GM19193 (cell line): ENCODE data around the gene UPF1.

Experiments
- POLR2A ChIP-seq: IDR thresholded peaks from 4 replicates; pipeline ENCODE4 v1.6.1; 2011; ENCODE audit not compliant: insufficient read depth, insufficient read length; ENCODE audit errors: extremely low read depth

UPF1 gene

DNA sequence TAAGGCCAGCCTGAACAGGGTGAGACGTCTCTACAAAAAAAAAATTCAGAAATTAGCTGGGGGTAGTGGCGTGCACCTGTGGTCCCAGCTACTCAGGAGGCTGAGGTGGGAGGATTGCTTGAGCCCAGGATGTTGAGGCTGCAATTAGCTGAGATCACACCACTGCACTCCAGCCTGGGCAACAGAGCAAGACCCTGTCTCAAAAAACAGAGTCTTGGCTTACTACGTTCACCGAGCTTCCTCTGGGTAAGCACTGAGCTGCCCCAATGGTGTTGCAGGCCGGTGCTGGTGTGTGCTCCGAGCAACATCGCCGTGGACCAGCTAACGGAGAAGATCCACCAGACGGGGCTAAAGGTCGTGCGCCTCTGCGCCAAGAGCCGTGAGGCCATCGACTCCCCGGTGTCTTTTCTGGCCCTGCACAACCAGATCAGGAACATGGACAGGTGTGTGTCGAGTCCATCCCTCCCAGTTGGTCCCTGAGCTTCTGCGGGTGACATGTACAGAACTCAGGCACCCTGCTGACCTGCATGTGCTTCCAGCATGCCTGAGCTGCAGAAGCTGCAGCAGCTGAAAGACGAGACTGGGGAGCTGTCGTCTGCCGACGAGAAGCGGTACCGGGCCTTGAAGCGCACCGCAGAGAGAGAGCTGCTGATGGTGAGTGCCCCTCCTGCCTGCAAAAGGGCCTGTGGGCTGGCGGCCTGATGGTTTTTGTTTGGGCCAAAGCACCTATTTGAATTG, 24.1 kb downstream of the UPF1 start:
- TF ChIP-seq POLR2A, result no peak

DNA sequence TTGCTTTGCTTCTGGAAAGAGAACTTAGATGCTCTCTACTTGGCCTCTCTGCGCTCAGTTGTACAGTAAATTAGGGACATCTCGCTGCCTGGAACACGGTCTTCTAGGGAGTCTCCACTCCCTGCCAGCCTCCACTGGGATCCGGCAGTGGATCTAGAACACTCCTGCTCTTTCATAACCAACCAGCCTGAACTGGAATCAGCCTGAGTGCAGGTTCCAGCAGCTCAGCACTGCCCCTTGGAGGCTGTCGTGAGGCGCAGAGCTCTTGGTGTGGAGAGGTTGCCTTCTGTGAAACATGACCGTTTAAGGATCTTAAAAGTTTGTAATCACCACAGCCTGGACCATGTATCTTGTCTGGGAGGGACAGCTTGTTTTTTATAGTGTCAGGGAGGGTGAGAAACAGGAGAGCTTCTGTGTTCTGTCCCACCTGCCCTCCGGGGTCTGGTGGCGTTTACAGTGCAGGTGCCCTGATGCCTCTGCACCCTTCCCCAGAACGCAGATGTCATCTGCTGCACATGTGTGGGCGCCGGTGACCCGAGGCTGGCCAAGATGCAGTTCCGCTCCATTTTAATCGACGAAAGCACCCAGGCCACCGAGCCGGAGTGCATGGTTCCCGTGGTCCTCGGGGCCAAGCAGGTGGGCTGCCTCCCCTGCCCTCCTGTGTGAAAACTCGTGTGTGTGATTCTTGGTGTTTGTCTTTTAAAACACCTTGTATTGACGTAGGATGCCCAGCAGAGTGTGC, 24.8 kb downstream of the UPF1 start:
- no peak for TF ChIP-seq POLR2A

DNA sequence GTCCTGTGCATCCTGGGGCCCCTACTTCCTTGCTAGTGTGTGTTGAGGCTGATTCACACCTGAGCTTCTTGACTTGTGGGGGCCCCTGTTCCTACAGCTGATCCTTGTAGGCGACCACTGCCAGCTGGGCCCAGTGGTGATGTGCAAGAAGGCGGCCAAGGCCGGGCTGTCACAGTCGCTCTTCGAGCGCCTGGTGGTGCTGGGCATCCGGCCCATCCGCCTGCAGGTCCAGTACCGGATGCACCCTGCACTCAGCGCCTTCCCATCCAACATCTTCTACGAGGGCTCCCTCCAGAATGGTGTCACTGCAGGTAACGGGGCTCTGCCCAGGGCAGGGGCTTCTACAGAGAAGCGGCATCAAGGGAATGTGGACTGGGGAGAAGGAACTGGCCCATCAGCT, 25.5 kb downstream of the UPF1 start:
- TF ChIP-seq POLR2A, result no peak

DNA sequence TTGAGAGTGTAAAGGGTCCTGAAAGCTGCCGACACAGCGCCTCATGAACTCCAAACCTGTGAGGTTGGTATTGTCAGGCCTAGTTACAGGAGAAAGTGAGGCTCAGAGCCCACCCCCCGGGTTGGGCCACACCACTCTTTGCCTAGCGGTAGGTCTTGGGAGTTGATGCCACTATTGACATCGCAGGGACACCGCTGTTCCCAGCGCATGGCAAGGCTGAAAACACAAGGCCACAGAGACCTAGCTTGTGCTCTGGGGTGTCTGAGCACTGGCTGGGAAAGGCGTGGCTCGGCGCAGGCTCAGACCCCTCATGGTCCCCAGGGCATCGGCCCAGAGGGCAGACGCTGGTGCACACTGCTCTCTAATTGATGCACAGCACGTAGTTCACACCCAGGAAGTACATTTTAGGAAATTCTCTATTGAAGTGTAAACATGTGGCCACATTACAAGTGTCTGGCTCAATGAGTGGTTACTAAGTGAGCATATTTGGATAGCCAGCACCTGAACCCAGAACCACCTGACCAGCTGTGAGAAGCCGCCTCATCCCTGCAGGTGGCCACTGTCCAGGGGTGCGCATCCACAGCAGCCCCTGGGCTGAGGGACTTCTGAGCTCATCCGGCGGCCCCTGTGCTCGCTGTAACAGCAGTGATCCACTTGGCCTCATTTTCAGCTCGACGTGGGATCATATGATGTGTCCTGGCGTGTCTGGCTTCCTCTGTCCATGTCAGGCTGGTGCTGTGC, 27.3 kb downstream of the UPF1 start:
- TF ChIP-seq POLR2A, result no peak

DNA sequence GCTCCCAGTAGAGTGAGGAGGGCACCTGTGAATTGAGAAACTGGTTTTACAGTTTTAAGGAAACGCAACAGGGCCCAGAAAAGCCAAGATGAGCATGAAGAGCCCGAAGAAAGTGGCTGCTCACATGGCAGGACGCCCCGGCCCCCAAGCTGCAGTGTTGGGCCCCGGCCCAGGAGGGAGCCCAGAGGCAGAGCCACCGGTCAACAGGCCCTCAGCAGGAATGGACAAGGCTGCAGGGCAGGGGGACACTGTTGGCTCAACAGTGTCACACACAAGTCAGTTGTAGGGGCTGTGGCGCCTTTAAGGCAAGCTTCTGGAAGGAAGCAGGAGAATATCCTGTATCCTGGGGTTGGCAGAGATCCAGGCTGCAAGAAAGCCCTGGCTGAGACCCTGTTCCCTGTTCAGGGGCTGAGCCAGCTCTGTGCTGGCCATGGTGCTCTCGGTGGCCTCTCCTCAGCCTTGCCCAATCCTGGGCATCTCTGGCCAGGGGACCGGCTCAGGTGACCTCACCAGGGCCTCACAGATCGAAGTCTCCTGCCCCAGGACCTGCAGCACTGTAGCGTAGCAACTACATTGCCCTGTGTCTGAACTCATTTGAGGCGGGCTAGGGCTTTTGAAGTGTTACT, 28.0 kb downstream of the UPF1 start:
- no peak for TF ChIP-seq POLR2A

DNA sequence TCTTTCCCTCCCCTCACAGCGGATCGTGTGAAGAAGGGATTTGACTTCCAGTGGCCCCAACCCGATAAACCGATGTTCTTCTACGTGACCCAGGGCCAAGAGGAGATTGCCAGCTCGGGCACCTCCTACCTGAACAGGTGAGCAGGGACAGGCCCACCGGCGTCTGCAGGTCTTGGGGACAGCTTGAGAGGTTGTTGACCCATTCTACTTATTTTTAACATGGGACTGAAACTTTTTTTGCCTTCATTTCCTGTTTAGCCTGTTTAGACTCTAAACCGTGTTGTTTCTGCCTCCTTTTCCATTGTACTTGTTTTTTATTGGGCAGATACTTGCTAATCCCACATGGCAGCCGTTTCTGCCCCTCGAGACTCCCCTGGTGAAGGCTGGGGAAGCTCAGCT, 28.5 kb downstream of the UPF1 start:
- TF ChIP-seq POLR2A, result no peak

DNA sequence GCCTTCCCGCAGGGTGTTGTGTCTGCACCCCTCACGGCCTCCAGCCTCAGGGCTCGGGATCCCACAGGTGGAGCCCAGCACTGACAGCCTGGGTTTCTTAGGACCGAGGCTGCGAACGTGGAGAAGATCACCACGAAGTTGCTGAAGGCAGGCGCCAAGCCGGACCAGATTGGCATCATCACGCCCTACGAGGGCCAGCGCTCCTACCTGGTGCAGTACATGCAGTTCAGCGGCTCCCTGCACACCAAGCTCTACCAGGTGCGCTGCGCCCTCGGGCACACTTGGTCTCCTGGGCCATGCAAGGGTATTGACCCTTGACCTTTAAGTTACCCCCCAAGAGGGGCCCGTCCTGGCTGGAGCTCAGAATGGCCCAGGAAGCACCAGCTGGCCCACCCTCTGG, 29.0 kb downstream of the UPF1 start:
- TF ChIP-seq POLR2A, result no peak

DNA sequence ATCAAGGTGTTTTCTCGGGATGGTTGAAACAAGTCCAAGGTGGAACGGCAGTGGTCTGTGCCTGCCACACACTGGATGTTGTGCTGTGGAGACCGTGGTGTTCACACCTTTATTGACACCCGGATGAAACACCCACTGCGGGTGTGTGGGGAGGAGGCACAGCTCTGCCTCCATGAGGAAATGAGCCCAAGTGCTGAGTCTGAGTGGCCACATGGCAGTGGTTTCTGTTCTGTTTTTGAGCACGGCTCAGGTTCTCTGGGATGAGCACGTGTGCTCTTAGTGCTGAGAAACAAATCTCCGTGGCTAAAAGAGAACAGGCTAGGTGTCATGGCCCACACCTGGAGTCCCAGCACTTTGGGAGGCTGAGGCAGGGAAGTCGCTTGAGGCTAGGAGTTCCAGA, 29.5 kb downstream of the UPF1 start:
- no peak for TF ChIP-seq POLR2A

DNA sequence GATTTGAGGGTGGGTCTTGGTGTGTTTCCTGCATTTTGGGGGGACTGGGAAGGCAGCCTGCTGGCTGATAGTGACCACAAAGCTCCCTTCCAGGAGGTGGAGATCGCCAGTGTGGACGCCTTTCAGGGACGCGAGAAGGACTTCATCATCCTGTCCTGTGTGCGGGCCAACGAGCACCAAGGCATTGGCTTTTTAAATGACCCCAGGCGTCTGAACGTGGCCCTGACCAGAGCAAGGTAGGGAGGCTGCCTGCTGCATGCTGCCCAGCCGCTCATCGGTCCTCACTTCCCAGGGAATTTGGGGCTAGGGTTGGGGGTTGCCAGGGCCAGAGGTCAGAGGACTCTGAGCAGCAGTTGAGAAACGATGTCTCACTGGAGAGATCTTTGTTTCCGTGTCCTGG, 30.2 kb downstream of the UPF1 start:
- no peak for TF ChIP-seq POLR2A

DNA sequence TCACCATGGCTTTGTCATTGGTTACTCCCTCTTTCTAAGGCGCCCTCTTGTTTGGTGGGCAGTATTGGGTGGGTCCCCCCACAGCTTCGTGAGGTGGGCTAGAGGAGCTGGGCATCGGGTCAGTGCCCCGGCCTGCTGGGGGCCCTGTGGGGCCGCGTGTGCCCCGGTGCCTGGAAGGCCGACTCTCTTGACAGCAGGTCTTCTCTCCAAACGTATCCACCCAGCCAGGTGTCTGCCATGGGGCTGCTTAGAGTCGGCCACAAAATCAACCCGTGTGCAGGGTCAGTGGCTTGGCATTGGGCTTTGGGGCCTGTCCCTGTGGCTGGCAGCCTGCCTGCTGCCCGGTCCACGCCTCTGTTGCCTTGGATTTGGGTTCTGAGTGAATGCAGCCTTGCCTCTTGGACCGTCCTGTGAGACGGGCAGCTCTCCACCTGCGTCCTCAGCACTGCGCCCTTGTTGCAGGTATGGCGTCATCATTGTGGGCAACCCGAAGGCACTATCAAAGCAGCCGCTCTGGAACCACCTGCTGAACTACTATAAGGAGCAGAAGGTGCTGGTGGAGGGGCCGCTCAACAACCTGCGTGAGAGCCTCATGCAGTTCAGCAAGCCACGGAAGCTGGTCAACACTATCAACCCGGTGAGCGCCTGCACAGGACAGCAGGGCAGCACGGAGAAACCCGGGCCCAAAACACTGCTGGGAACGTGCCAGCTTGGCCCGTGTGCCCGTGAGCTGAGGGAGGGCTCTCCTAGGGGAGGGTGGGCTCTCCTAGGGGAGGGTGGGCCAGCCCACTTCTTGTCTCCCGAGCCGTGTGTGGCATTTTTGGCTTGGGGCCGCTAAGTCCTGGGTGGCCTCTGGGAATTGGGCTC, 31.4 kb downstream of the UPF1 start:
- no peak for TF ChIP-seq POLR2A

DNA sequence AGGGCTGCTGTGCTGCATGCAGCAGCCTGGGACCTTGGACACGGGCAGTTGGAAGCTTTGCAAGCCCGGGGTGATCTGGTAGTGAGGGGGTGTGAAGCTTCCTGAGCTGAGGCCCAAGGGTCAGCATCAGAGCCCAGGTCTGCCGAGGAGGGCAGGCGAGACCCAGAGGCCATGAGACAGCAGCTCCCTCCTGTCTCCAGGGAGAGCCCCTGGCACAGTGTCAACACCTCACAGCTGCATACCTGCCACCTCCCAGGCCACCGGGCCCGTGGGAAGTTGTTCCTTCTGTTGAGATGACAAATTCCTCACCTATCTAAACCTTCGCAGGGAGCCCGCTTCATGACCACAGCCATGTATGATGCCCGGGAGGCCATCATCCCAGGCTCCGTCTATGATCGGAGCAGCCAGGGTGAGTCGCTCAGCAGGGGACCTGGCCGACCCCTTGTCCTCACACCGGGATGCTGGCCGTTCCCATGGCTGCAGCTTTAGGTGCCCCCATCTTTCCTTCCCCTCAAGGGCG, 32.1 kb downstream of the UPF1 start:
- no peak for TF ChIP-seq POLR2A

DNA sequence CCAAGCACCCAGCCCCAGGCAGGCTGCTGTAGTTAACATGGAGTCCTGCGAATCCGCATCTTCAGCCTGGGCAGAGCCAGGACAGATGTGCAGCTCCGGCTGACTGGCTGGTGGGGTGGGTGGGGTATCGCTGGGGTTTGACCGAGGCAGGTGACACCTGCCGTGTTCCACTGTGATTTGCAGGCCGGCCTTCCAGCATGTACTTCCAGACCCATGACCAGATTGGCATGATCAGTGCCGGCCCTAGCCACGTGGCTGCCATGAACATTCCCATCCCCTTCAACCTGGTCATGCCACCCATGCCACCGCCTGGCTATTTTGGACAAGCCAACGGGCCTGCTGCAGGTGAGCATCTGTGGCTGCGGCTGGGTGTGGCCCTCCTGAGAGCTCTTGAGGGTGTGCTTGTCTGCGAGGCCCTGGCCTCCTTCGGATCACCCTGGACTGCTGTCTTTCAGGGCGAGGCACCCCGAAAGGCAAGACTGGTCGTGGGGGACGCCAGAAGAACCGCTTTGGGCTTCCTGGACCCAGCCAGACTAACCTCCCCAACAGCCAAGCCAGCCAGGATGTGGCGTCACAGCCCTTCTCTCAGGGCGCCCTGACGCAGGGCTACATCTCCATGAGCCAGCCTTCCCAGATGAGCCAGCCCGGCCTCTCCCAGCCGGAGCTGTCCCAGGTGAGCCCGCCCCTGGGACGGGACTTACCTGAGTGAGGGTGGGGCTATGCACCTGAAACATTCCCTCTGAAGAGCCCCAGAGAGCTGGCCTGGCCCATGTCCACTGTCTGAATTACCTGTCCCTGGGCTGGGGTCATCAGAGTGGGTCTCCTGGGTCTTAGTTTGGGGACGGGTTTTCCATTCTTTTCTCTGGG, 33.6 kb downstream of the UPF1 start:
- TF ChIP-seq POLR2A, result no peak

DNA sequence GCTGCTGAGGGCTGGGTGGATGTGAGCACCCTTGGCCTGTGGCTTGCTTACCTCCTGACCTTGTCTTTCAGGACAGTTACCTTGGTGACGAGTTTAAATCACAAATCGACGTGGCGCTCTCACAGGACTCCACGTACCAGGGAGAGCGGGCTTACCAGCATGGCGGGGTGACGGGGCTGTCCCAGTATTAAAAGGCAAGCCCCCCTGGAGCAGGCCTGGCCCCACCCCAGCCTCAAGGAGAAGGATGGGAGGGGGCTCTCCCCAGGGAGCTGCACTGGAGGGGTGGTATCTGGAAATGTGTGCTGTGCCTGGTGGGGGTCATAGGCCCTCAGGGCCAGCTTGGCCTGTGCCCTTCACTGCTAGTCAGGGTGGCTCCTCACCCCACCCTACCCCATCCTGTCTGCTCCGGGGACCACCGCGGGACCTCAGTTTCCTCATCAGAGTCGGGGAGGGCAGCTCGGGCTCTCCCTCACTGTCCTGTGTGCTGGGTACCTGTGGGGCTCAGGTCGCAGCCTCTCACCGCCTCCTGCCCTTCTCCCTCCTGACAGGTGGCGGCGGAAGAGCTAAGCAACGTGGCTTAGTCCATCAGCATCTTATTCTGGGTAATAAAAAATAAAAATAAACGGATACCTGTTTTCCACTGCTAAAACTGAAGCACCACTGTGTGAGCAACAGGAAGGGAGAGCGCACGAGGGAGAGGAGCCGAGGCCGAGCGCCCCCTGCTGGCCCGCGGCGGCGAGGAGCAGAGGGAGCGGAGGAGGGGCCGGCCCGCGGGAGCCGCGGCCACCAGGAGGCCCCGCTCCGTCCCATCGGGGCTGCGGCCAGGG, 34.4 kb downstream of the UPF1 start:
- no peak for TF ChIP-seq POLR2A

DNA sequence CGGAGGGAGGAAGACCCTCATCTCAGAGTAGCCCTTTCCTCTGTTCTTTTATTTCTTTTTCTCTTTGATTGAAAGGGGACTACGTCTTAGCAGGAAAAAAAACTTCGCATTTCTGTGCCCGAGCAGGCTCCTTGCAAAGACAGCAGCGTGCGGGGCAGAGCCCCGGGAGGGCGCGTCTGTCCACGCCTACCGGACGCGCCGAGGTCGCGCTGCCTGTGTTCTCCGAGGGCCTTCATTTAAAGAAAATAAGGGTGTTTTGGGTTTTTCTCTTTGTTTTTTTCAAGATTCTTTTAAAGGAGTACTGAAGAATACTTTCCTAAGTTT, 35.0 kb downstream of the UPF1 start:
- TF ChIP-seq POLR2A, result no peak
